Thyroid gland (tissue), 4 donors: Measurements from ENCODE around the gene PAFAH1B1.

Experiments used
- CTCF ChIP-seq, 6 experiments: fragments of 200-600 bp in 3 of 6; fragments of 450-650 bp in 3 of 6; sonication (generic) in 3 of 6; IDR thresholded peaks; one replicate each; pipeline ENCODE4 v1.5.1; 2016 to 2019; ENCODE audit warnings: antibody characterized with exemption in 6 of 6, mild to moderate bottlenecking in 2 of 6, inconsistent platforms in 1 of 6, moderate library complexity in 1 of 6
- POLR2A ChIP-seq, 2 donors: fragments of 450-650 bp; IDR thresholded peaks; one replicate each; pipeline ENCODE4 v1.6.1; 2017; ENCODE audit warnings: antibody characterized with exemption in 2 of 2, mild to moderate bottlenecking in 2 of 2, moderate library complexity in 1 of 2

- no peak for TF ChIP-seq POLR2A (IDR thresholded peaks at IDR 0.05)
- no peak for TF ChIP-seq CTCF (IDR thresholded peaks at IDR 0.05)
Measured at GRCh38 chr17:2547176-2547575, 46.3 kb upstream of the PAFAH1B1 start.
